Measurements from ENCODE around the gene TNXB.
"Not testable (repeated sequence)": the region's sequence is repeated elsewhere in the genome, so short reads cannot be mapped to it uniquely, and the experiment has no call there.

DNA sequence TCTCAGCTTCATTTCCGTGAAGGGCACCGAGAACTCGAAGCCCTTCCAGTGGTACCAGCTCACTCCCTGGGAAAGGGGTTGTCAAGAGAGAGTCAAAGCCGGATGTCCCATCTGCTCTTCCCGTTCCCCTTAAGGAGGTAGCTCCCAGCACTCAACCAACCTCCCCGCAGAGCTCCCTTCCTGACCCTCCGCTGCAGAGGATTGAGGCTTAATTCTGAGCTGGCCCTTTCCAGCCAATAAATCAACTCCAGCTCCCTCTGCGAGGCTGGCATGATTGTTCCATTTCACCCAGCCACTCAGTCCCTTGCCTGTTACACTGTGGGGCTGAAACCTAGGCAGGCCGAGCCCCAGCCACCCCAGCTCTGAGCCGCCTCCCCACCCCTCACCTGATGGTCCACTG lies 67.8 kb downstream of the TNXB start:
- TF ChIP-seq, protein P1, sequence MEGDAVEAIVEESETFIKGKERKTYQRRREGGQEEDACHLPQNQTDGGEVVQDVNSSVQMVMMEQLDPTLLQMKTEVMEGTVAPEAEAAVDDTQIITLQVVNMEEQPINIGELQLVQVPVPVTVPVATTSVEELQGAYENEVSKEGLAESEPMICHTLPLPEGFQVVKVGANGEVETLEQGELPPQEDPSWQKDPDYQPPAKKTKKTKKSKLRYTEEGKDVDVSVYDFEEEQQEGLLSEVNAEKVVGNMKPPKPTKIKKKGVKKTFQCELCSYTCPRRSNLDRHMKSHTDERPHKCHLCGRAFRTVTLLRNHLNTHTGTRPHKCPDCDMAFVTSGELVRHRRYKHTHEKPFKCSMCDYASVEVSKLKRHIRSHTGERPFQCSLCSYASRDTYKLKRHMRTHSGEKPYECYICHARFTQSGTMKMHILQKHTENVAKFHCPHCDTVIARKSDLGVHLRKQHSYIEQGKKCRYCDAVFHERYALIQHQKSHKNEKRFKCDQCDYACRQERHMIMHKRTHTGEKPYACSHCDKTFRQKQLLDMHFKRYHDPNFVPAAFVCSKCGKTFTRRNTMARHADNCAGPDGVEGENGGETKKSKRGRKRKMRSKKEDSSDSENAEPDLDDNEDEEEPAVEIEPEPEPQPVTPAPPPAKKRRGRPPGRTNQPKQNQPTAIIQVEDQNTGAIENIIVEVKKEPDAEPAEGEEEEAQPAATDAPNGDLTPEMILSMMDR (IDR thresholded peaks at IDR 0.05), result not testable (repeated sequence)
- TF ChIP-seq POLR2A (IDR thresholded peaks at IDR 0.05; ENCODE audit: low read depth); EP300 (IDR thresholded peaks at IDR 0.05): not testable (repeated sequence)

Data from esophagus muscularis mucosa (tissue), 4 donors.